Measurements from ENCODE around the gene CCDC50. TPM values are rescaled to one million over a fixed set of nuclear protein-coding genes. Genes with fewer than 3 reads are reported as not detected.

Gene CCDC50
- total RNA-seq, 1 donor from 2014 or later: 63.5 TPM

DNA sequence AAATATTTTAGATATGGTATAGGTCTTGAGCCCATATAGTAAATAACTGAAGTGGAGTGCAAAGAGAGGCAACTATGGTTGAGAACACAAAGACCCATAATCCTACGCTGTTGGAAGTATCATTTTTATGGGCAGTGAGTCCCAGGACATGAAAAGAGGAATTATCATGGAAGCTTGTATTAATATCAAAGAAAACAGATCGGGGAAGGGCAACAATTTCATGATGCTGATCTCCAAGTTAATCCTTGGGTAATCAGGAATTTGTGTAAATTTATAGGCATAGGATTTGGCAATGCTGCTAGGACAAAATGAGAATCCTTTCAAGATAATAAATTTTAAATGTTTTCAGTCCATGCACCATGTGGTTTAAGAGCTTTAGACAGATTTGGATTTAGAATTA, 91.6 kb downstream of the CCDC50 start:
- DNase-seq (ENCODE audit: low spot score): no peak

DNA sequence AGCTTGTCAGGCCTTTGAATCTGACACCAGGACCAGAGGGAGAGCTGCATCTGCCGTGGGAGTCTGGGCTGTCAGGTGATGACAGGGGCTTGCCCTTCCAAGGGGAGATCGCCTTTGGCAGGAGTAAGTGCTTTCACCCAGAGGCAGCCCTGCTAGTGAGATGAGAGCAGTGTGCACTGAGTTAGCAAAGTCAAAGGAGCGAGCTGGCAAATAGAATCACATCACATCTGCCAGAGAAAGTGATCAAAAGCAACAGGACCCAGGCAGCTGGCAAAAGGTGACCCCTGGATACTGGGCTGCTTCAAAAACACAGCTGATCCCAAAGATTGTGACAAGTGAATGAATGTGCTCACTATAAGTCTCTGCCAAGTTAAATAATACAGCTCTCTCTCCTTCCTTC, 95.7 kb downstream of the CCDC50 start:
- no peaks in the 10 kb centered on the region for H3K9me3 Mint-ChIP-seq (ENCODE audit: unreplicated experiment)
- H3K36me3 Mint-ChIP-seq (ENCODE audit: low read depth, unreplicated experiment): no peaks in the 10 kb centered on the region
- no peaks in the 10 kb centered on the region for H3K4me1 Mint-ChIP-seq (ENCODE audit: unreplicated experiment)
- no peak overlapping the region for H3K4me3 Mint-ChIP-seq (ENCODE audit: unreplicated experiment)
- H3K27ac Mint-ChIP-seq (ENCODE audit: unreplicated experiment): no peak overlapping the region
- H3K27me3 Mint-ChIP-seq (ENCODE audit: unreplicated experiment): no peaks in the 10 kb centered on the region
- TF ChIP-seq, protein P1, sequence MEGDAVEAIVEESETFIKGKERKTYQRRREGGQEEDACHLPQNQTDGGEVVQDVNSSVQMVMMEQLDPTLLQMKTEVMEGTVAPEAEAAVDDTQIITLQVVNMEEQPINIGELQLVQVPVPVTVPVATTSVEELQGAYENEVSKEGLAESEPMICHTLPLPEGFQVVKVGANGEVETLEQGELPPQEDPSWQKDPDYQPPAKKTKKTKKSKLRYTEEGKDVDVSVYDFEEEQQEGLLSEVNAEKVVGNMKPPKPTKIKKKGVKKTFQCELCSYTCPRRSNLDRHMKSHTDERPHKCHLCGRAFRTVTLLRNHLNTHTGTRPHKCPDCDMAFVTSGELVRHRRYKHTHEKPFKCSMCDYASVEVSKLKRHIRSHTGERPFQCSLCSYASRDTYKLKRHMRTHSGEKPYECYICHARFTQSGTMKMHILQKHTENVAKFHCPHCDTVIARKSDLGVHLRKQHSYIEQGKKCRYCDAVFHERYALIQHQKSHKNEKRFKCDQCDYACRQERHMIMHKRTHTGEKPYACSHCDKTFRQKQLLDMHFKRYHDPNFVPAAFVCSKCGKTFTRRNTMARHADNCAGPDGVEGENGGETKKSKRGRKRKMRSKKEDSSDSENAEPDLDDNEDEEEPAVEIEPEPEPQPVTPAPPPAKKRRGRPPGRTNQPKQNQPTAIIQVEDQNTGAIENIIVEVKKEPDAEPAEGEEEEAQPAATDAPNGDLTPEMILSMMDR (IDR thresholded peaks at IDR 0.05; ENCODE audit: unreplicated experiment): no peak
- DNase-seq (ENCODE audit: low spot score): no peak

More for the DNA sequence above, 91.6 kb downstream of the CCDC50 start:
- Mint-ChIP-seq H3K36me3 (ENCODE audit: low read depth, unreplicated experiment) (no peaks in the 10 kb centered on the region), H3K4me1 (ENCODE audit: unreplicated experiment) (peaks cover under 1% of the 10 kb centered on the region), H3K27me3 (ENCODE audit: unreplicated experiment) (no peaks in the 10 kb centered on the region), H3K9me3 (ENCODE audit: unreplicated experiment) (no peaks in the 10 kb centered on the region), H3K4me3 (ENCODE audit: unreplicated experiment) (no peak overlapping the region), H3K27ac (ENCODE audit: unreplicated experiment) (no peak overlapping the region)
- TF ChIP-seq, protein P1 (IDR thresholded peaks at IDR 0.05; ENCODE audit: unreplicated experiment): no peak

DNA sequence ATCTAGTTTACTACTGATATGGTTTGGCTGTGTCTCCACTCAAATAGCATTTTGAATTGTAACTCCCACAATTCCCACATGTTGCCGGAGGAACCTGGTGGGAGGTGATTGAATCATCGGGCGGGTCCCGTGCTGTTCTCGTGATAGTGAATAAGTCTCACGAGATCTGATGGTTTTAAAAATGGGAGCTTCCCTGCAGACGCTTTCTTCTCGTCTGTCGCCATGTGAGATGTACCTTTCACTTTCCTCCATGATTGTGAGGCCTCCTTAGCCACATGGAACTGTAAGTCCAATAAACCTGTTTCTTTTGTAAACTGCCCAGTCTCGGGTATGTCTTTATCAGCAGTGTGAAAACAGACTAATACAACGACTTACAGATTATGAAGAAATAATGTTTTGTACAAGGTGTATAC, 96.1 kb downstream of the CCDC50 start:
- no peaks in the 10 kb centered on the region for H3K9me3 Mint-ChIP-seq (ENCODE audit: unreplicated experiment)
- H3K4me1 Mint-ChIP-seq (ENCODE audit: unreplicated experiment): no peaks in the 10 kb centered on the region
- H3K27me3 Mint-ChIP-seq (ENCODE audit: unreplicated experiment): no peaks in the 10 kb centered on the region
- no peak overlapping the region for H3K27ac Mint-ChIP-seq (ENCODE audit: unreplicated experiment)
- no peaks in the 10 kb centered on the region for H3K36me3 Mint-ChIP-seq (ENCODE audit: low read depth, unreplicated experiment)
- no peak overlapping the region for H3K4me3 Mint-ChIP-seq (ENCODE audit: unreplicated experiment)
- TF ChIP-seq, protein P1 (IDR thresholded peaks at IDR 0.05; ENCODE audit: unreplicated experiment): no peak
- DNase-seq (ENCODE audit: low spot score): no peak

DNA sequence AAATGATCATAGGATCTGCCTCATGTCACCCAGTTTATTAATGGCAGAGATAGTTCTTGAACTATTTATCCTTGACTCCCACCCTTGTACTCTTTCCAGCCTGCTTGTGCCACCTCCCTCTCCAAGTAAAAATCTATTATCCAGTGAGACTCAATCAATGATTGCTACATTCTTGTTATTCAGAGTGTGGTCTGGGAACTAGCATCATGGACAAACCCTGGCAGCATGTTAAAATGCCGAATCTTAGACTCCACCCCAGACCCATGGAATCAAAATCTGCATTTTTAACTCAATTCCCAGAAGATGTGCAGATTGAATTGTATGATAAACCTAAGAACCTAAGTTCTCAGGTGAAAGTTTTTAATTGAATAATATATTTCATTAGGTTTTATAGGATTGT, 97.1 kb downstream of the CCDC50 start:
- Mint-ChIP-seq H3K9me3 (ENCODE audit: unreplicated experiment) (no peaks in the 10 kb centered on the region), H3K27ac (ENCODE audit: unreplicated experiment) (no peak overlapping the region)

DNA sequence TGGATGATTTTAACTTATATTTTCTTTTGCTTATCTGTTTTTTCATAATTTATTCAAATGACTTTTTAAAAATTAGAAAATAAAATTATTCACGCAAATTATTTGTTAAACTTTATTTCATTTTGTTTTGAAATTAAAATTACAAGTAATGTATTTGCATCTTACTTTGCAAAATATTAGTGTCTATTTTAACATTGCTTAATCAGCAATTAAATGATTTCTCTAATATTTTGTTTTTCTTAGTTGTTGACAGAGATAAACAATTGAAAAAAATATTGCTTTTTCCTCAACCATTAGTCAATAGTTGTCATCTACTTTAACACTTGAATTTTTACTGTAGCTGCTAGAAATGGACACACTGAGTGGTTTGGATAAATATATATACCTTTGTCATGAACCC, 99.0 kb downstream of the CCDC50 start:
- H3K9me3 Mint-ChIP-seq (ENCODE audit: unreplicated experiment): no peaks in the 10 kb centered on the region

More for the DNA sequence above, 97.1 kb downstream of the CCDC50 start:
- DNase-seq (ENCODE audit: low spot score): no peak
- Mint-ChIP-seq H3K4me3 (ENCODE audit: unreplicated experiment) (no peak overlapping the region), H3K36me3 (ENCODE audit: low read depth, unreplicated experiment) (no peaks in the 10 kb centered on the region), H3K27me3 (ENCODE audit: unreplicated experiment) (no peaks in the 10 kb centered on the region), H3K4me1 (ENCODE audit: unreplicated experiment) (no peaks in the 10 kb centered on the region)
- TF ChIP-seq, protein P1 (IDR thresholded peaks at IDR 0.05; ENCODE audit: unreplicated experiment): no peak

More for the DNA sequence above, 99.0 kb downstream of the CCDC50 start:
- H3K36me3 Mint-ChIP-seq (ENCODE audit: low read depth, unreplicated experiment): no peaks in the 10 kb centered on the region
- no peak overlapping the region for H3K4me3 Mint-ChIP-seq (ENCODE audit: unreplicated experiment)
- DNase-seq (ENCODE audit: low spot score): no peak
- TF ChIP-seq, protein P1 (IDR thresholded peaks at IDR 0.05; ENCODE audit: unreplicated experiment): no peak
- no peaks in the 10 kb centered on the region for H3K4me1 Mint-ChIP-seq (ENCODE audit: unreplicated experiment)
- no peaks in the 10 kb centered on the region for H3K27me3 Mint-ChIP-seq (ENCODE audit: unreplicated experiment)
- H3K27ac Mint-ChIP-seq (ENCODE audit: unreplicated experiment): no peak overlapping the region
